ENCODE measurements around the gene PIN4.

DNA sequence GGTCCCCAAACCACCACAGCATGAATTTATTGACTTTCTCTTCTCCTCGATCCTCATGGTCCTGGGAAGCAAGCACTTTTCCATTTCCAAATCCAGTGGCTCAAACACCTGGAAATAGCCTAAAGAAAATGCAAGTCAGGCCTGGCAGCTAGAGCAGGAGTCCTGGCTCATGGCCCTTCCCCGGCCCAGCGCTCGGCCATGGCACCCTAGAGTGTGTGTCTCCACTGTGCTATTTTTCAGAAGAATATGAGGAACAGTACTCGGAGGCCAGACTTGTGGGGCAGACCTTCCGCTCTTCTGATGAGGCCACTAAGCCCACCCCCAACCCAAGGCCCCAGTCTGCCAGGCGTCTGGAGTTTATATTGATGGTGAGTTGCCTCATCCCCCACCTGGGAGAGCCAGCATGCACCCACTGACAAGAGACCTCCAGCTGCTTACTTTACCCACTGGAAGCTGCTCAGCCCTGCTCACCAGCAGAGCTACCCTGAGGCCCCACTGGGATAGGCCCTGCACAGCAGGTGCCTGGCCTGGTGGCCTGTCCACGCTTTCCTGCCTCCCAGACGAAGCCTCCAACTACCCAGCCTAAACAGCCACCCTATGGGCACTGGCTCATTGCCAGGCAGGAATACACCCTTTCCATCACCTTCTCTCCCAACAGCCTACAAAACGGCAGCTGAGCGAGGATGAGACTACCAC lies 47.6 kb upstream of the PIN4 start:
- TF ChIP-seq, protein P1, sequence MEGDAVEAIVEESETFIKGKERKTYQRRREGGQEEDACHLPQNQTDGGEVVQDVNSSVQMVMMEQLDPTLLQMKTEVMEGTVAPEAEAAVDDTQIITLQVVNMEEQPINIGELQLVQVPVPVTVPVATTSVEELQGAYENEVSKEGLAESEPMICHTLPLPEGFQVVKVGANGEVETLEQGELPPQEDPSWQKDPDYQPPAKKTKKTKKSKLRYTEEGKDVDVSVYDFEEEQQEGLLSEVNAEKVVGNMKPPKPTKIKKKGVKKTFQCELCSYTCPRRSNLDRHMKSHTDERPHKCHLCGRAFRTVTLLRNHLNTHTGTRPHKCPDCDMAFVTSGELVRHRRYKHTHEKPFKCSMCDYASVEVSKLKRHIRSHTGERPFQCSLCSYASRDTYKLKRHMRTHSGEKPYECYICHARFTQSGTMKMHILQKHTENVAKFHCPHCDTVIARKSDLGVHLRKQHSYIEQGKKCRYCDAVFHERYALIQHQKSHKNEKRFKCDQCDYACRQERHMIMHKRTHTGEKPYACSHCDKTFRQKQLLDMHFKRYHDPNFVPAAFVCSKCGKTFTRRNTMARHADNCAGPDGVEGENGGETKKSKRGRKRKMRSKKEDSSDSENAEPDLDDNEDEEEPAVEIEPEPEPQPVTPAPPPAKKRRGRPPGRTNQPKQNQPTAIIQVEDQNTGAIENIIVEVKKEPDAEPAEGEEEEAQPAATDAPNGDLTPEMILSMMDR (IDR thresholded peaks at IDR 0.05; ENCODE audit: poor library complexity, severe bottlenecking) = no peak
- TF ChIP-seq RAD21 (conservative IDR thresholded peaks at IDR 0.05) (no peak), EZH2 (IDR thresholded peaks at IDR 0.05; ENCODE audit: borderline replicate concordance, insufficient read depth, low read length, poor library complexity, severe bottlenecking) (no peak), EP300 (conservative IDR thresholded peaks at IDR 0.05; ENCODE audit: poor library complexity, severe bottlenecking) (no peak), MXI1 (conservative IDR thresholded peaks at IDR 0.05; ENCODE audit: poor library complexity, severe bottlenecking) (no peak), SMC3 (conservative IDR thresholded peaks at IDR 0.05; ENCODE audit: poor library complexity) (no peak), POLR2AphosphoS5 (IDR thresholded peaks at IDR 0.05) (no peak)
- TF ChIP-seq, protein P2, sequence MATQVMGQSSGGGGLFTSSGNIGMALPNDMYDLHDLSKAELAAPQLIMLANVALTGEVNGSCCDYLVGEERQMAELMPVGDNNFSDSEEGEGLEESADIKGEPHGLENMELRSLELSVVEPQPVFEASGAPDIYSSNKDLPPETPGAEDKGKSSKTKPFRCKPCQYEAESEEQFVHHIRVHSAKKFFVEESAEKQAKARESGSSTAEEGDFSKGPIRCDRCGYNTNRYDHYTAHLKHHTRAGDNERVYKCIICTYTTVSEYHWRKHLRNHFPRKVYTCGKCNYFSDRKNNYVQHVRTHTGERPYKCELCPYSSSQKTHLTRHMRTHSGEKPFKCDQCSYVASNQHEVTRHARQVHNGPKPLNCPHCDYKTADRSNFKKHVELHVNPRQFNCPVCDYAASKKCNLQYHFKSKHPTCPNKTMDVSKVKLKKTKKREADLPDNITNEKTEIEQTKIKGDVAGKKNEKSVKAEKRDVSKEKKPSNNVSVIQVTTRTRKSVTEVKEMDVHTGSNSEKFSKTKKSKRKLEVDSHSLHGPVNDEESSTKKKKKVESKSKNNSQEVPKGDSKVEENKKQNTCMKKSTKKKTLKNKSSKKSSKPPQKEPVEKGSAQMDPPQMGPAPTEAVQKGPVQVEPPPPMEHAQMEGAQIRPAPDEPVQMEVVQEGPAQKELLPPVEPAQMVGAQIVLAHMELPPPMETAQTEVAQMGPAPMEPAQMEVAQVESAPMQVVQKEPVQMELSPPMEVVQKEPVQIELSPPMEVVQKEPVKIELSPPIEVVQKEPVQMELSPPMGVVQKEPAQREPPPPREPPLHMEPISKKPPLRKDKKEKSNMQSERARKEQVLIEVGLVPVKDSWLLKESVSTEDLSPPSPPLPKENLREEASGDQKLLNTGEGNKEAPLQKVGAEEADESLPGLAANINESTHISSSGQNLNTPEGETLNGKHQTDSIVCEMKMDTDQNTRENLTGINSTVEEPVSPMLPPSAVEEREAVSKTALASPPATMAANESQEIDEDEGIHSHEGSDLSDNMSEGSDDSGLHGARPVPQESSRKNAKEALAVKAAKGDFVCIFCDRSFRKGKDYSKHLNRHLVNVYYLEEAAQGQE (IDR thresholded peaks at IDR 0.05; ENCODE audit: borderline replicate concordance) = no peak
